Measurements from ENCODE around the gene JPT2. TPM values are rescaled to one million over a fixed set of nuclear protein-coding genes. Genes with fewer than 3 reads are reported as not detected.
"Not testable (repeated sequence)": the region's sequence is repeated elsewhere in the genome, so short reads cannot be mapped to it uniquely, and the experiment has no call there.

Gene JPT2
- total RNA-seq, 1 donor from 2014 or later = 132 TPM

DNA sequence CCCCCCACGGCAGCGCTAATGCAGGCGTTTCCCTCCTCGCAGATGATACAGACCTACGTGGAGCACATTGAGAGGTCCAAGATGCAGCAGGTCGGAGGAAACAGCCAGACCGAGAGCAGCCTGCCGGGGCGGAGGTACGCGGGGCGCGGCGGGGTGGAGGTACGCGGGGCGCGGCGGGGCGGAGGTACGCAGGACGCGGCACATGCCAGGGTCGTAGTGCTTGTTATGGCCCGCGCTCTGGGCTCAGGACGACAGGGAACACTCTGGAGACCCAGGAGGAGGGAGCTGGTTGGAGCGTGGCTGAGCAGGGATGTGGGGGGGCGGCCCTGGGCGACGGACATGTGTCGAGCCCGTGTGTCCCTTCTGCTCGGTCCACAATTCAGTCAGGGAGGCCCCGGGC lies 51.4 kb downstream of the JPT2 start:
- Mint-ChIP-seq H3K27ac (no peak overlapping the region), H3K27me3 (no peaks in the 10 kb centered on the region), H3K4me1 (ENCODE audit: unreplicated experiment) (no peaks in the 10 kb centered on the region), H3K4me3 (no peak overlapping the region), H3K36me3 (peaks cover 8% of the 10 kb centered on the region), H3K9me3 (no peaks in the 10 kb centered on the region)
- TF ChIP-seq, protein P1, sequence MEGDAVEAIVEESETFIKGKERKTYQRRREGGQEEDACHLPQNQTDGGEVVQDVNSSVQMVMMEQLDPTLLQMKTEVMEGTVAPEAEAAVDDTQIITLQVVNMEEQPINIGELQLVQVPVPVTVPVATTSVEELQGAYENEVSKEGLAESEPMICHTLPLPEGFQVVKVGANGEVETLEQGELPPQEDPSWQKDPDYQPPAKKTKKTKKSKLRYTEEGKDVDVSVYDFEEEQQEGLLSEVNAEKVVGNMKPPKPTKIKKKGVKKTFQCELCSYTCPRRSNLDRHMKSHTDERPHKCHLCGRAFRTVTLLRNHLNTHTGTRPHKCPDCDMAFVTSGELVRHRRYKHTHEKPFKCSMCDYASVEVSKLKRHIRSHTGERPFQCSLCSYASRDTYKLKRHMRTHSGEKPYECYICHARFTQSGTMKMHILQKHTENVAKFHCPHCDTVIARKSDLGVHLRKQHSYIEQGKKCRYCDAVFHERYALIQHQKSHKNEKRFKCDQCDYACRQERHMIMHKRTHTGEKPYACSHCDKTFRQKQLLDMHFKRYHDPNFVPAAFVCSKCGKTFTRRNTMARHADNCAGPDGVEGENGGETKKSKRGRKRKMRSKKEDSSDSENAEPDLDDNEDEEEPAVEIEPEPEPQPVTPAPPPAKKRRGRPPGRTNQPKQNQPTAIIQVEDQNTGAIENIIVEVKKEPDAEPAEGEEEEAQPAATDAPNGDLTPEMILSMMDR (conservative IDR thresholded peaks at IDR 0.05) = no peak
- DNase-seq (ENCODE audit: extremely low spot score, unreplicated experiment) = no peak

DNA sequence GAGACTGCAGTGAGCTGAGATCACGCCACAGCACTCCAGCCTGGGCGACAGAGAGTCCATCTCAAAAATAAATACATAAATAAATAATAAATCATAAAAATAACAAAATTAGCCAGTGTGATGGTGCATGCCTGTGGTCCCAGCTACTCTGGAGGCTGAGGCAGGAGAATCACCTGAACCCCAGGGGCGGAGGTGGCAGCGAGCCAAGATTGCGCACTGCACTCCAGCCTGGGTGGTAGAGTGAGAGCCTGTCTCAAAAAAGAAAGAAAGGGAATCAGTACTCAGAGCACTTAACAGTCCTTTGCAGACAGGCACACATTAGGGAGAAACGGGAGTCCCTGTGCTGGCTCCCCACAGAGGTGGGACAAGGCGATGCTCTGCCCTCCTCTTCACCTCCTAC lies 53.0 kb downstream of the JPT2 start:
- Mint-ChIP-seq H3K4me1 (ENCODE audit: unreplicated experiment) (no peaks in the 10 kb centered on the region), H3K9me3 (no peaks in the 10 kb centered on the region), H3K4me3 (no peak overlapping the region), H3K27me3 (no peaks in the 10 kb centered on the region), H3K27ac (no peak overlapping the region), H3K36me3 (peaks cover 8% of the 10 kb centered on the region)
- DNase-seq (ENCODE audit: extremely low spot score, unreplicated experiment) = no peak
- TF ChIP-seq, protein P1 (conservative IDR thresholded peaks at IDR 0.05) = no peak

DNA sequence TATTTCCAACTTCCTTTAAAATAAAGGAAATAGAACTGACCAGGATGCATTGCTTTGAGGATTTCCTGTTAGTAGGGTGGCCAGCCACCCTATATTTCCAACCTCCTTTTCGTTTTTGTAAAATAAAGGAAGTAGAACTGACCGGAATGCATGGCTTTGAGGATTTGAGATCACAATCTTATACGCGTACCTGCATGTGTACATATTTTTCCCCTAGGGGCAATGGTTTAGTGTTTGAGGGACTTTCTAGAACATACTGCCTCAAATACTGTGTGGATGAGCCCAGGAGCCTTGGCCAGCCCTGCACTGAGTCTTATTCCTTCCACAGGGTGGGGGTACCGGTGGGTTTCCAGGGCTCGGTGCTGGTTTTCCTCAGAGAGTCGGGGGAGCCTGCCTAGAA lies 53.5 kb downstream of the JPT2 start:
- Mint-ChIP-seq H3K27ac (no peak overlapping the region), H3K36me3 (peaks cover 8% of the 10 kb centered on the region), H3K4me1 (ENCODE audit: unreplicated experiment) (no peaks in the 10 kb centered on the region), H3K27me3 (no peaks in the 10 kb centered on the region), H3K4me3 (no peak overlapping the region), H3K9me3 (no peaks in the 10 kb centered on the region)
- no peak for DNase-seq (ENCODE audit: extremely low spot score, unreplicated experiment)
- TF ChIP-seq, protein P1 (conservative IDR thresholded peaks at IDR 0.05) = no peak

DNA sequence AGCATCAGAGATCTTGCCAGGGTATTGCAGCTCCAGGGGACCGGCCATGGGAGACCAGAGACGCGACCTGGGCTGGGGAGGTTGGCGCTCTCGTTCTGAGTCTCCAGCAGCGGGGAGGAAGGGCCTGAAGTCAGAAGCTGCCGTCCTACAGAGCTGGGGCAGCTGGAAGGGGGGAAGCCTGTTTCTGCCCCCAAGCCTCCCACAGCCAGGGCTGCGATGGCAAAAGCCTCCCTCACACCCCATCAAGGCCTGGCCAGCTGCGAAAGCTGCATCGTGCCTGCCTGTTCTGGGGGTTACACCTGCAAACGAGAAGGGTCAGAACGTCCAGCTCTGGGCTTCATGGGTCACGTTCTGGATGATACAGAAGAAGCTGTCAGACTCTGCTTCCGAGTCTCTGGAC lies 54.0 kb downstream of the JPT2 start:
- DNase-seq (ENCODE audit: extremely low spot score, unreplicated experiment) = no peak
- Mint-ChIP-seq H3K27ac (no peak overlapping the region), H3K4me3 (no peak overlapping the region), H3K4me1 (ENCODE audit: unreplicated experiment) (no peaks in the 10 kb centered on the region), H3K36me3 (peaks cover 4% of the 10 kb centered on the region), H3K27me3 (no peaks in the 10 kb centered on the region), H3K9me3 (no peaks in the 10 kb centered on the region)
- TF ChIP-seq, protein P1 (conservative IDR thresholded peaks at IDR 0.05) = no peak

DNA sequence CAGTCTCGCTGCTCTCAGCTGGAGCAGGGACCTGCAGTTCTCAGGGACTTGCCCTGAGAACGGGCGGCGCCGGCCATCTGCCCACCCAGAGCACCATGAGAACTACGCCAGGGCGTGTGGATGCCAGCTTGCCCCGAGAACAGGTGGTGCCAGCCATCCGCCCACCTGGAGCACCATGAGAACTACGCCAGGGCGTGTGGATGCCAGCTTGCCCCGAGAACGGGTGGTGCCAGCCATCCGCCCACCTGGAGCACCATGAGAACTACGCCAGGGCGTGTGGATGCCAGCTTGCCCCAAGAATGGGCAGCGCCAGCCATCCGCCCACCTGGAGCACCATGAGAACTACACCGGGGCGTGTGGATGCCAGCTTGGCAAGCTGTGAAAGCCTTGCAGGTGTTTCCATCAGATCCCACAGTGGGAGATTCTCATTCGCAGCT lies 54.5 kb downstream of the JPT2 start:
- H3K27me3 Mint-ChIP-seq; H3K27ac Mint-ChIP-seq; H3K36me3 Mint-ChIP-seq; DNase-seq (ENCODE audit: extremely low spot score, unreplicated experiment); H3K4me1 Mint-ChIP-seq (ENCODE audit: unreplicated experiment); H3K9me3 Mint-ChIP-seq; H3K4me3 Mint-ChIP-seq: not testable (repeated sequence)

DNA sequence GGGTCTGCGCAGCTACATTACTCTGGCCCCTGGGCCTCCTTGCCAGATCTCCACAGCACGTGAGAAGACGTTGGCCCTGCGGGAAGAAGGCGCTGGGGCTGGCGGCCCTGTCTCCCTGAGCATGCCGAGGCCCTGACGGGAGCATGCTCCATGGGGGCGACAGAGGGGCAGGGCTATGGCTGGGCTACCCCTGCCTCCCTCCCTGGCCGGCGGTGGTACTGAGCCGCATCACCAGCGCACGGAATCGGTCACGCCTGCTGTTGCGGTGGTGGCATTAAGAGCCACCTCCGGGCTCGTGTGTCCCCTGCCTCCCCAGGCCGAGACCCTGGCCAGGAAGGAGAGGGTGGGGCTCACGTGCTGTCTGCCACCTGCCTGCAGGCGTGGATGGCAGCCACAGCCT lies 56.0 kb downstream of the JPT2 start:
- Mint-ChIP-seq H3K4me1 (ENCODE audit: unreplicated experiment) (no peaks in the 10 kb centered on the region), H3K4me3 (no peak overlapping the region), H3K9me3 (no peaks in the 10 kb centered on the region), H3K27ac (no peak overlapping the region), H3K27me3 (no peaks in the 10 kb centered on the region), H3K36me3 (no peaks in the 10 kb centered on the region)
- no peak for DNase-seq (ENCODE audit: extremely low spot score, unreplicated experiment)
- TF ChIP-seq, protein P1 (conservative IDR thresholded peaks at IDR 0.05) = no peak
